CD4-positive, alpha-beta T cell (primary cell): ENCODE data around the gene ZNF583. TPM values are rescaled to one million over a fixed set of nuclear protein-coding genes. Genes with fewer than 3 reads are reported as not detected.
A peak's percentile ranks its signal among the peaks of the same experiment; 100 is the strongest.

Source experiments
- ATAC-seq: fragments of 200-7000 bp; cut with Tn5 transposase; one replicate; pipeline ENCODE4 v1.10.0; 2022; ENCODE audit warnings: mild to moderate bottlenecking; ENCODE audit not compliant: poor library complexity
- CTCF ChIA-PET: fragments of 350-600 bp; sonication (Branson Sonifier 250); formaldehyde crosslinking; loops from one replicate; lab custom pipeline; 2021; ENCODE audit warnings: antibody characterized with exemption, inconsistent platforms; lab: Charles Lee
- POLR2A ChIA-PET: fragments of 350-600 bp; sonication (Branson Sonifier 250); formaldehyde crosslinking; loops from one replicate; lab custom pipeline; 2021; ENCODE audit warnings: antibody characterized with exemption, inconsistent platforms; lab: Charles Lee
- DNase-seq, 14 experiments: peaks; one replicate each; pipeline ENCODE4 v3.0.0-alpha.2; 2013 to 2020; ENCODE audit warnings: mixed read lengths in 2 of 14
- H3K27ac ChIP-seq, 2 donors: one replicate each; pipeline versions ENCODE4 v1.5.1 to v1.7.0; 2013; ENCODE audit warnings: low read length in 2 of 2, low read depth in 1 of 2, mild to moderate bottlenecking in 1 of 2
- H3K27me3 ChIP-seq, 2 experiments: 1 replicate in 1 of 2; 2 replicates in 1 of 2; pipeline versions ENCODE4 v1.6.1 to v1.7.0; 2013; ENCODE audit warnings: low read length in 2 of 2, control low read depth in 1 of 2, mild to moderate bottlenecking in 1 of 2, moderate library complexity in 1 of 2; ENCODE audit not compliant: insufficient read depth in 2 of 2, control insufficient read depth in 1 of 2
- H3K36me3 ChIP-seq: one replicate; pipeline ENCODE4 v1.6.1; 2013; ENCODE audit warnings: low read length, control low read depth; ENCODE audit not compliant: insufficient read depth
- H3K4me1 ChIP-seq: one replicate; pipeline ENCODE4 v1.6.1; 2013; ENCODE audit warnings: low read length, control low read depth; ENCODE audit not compliant: insufficient read depth
- H3K4me3 ChIP-seq: one replicate; pipeline ENCODE4 v1.5.1; 2013; ENCODE audit warnings: mild to moderate bottlenecking, low read length, moderate library complexity
- H3K9me3 ChIP-seq, 2 experiments: 1 replicate in 1 of 2; 2 replicates in 1 of 2; pipeline versions ENCODE4 v1.6.1 to v1.7.0; 2013; ENCODE audit warnings: low read length in 2 of 2, mild to moderate bottlenecking in 2 of 2, control low read depth in 1 of 2, moderate library complexity in 1 of 2; ENCODE audit not compliant: control insufficient read depth in 1 of 2, insufficient read depth in 1 of 2
- H3K27ac Mint-ChIP-seq: one replicate; pipeline ENCODE4 v1.8.0; 2020; ENCODE audit warnings: mixed read lengths
- H3K27me3 Mint-ChIP-seq: one replicate; pipeline ENCODE4 v1.8.0; 2021; ENCODE audit warnings: mixed read lengths
- H3K36me3 Mint-ChIP-seq: one replicate; pipeline ENCODE4 v1.8.0; 2021; ENCODE audit warnings: low read depth, mixed read lengths
- H3K4me1 Mint-ChIP-seq: one replicate; pipeline ENCODE4 v1.8.0; 2021; ENCODE audit warnings: low read depth, mixed read lengths
- H3K4me3 Mint-ChIP-seq: one replicate; pipeline ENCODE4 v1.8.0; 2020; ENCODE audit warnings: mild to moderate bottlenecking, mixed read lengths
- H3K9me3 Mint-ChIP-seq: one replicate; pipeline ENCODE4 v1.8.0; 2020; ENCODE audit warnings: mixed read lengths
- CTCF ChIP-seq: fragments of 200-600 bp; IDR thresholded peaks from one replicate; pipeline ENCODE4 v1.8.0; 2022; ENCODE audit warnings: antibody characterized with exemption, mild to moderate bottlenecking
- intact Hi-C, 2 experiments: fragments of 100-400 bp; cut with DNase I in 1 of 2; cut with micrococcal nuclease in 1 of 2; formaldehyde crosslinking; loops; one replicate each; pipeline versions ENCODE4 v1.15.1 to v1.9.0; 2023 to 2025; cut with DNase I, micrococcal nuclease
- total RNA-seq, 174 experiments: library from RNA in 2 of 174; stranded (reverse) in 2 of 174; gene quantifications; one replicate each; pipeline ENCODE4 v1.2.3 and lab custom pipeline; 2021 to 2026

Gene ZNF583
- total RNA-seq, 2 experiments from 2014 or later, result 0.95 to 1.5 TPM

- ChIA-PET CTCF (interaction anchor here (1.9 kb wide), 1 partner anchor 10 kb away, joined by 5 read pairs; the partner anchor contains the start of gene ZNF582), POLR2A (interaction anchor here (0.6 to 2.1 kb wide), 8 partner anchors 9 to 960 kb away, joined by 3 to 23 read pairs (median 4); partner anchors contain the start of genes TRAPPC2B, ZNF547, ZNF582 and ZNF71)
- Histone ChIP-seq H3K27me3 (no peaks in the 10 kb centered on the region), H3K4me1 (peaks cover 22% of the 10 kb centered on the region), H3K4me3 (peak overlapping the region; percentile 82), H3K27ac (peak overlapping the region; percentile 88 to 96), H3K9me3 (peaks cover 20 to 49% of the 10 kb centered on the region in 2 experiments), H3K36me3 (peaks cover 15% of the 10 kb centered on the region)
- Mint-ChIP-seq H3K27ac (peak overlapping the region; percentile 95), H3K9me3 (peaks cover 20% of the 10 kb centered on the region), H3K36me3 (peaks cover 96% of the 10 kb centered on the region), H3K4me3 (peak overlapping the region; percentile 99), H3K27me3 (no peaks in the 10 kb centered on the region), H3K4me1 (peaks cover 32% of the 10 kb centered on the region)
- intact Hi-C loops, result loop anchor here (1.0 to 10.0 kb wide), 2 partner anchors 10 to 132 kb away; partner anchors contain the start of genes ZFP28 (in 1 of the 2) and ZNF582 (in 1 of the 2)
- no peak for TF ChIP-seq CTCF
- DNase-seq (peak in 2 of 14 experiments; percentile 25 to 26), ATAC-seq (no peak)
Measured at GRCh38 chr19:56403261-56403660, 871 bp upstream of the ZNF583 start.

- CTCF ChIA-PET, result no interaction called here
- Mint-ChIP-seq H3K4me3 (peak overlapping the region; percentile 99), H3K36me3 (peaks cover 96% of the 10 kb centered on the region), H3K27ac (peak overlapping the region; percentile 95), H3K4me1 (peaks cover 32% of the 10 kb centered on the region), H3K9me3 (peaks cover 24% of the 10 kb centered on the region), H3K27me3 (no peaks in the 10 kb centered on the region)
- DNase-seq, result no peak
- no peak for TF ChIP-seq CTCF
- Histone ChIP-seq H3K4me1 (peaks cover 22% of the 10 kb centered on the region), H3K36me3 (peaks cover 29% of the 10 kb centered on the region), H3K27me3 (no peaks in the 10 kb centered on the region), H3K4me3 (peak overlapping the region; percentile 82), H3K27ac (no peak overlapping the region), H3K9me3 (peaks cover 22 to 49% of the 10 kb centered on the region in 2 experiments)
- intact Hi-C loops, result loop anchor here (1.0 to 10.0 kb wide), 4 partner anchors 11 to 188 kb away; partner anchors contain the start of genes ZFP28 (in 1 of the 2) and ZNF582 (in 1 of the 2)
- POLR2A ChIA-PET, result interaction anchor here (0.6 to 2.1 kb wide), 3 partner anchors 11 to 835 kb away, joined by 3 to 23 read pairs (median 3); partner anchors contain the start of genes ZNF582 and ZNF835
- no peak for ATAC-seq
Measured at GRCh38 chr19:56404705-56405056, 549 bp downstream of the ZNF583 start.

- Mint-ChIP-seq H3K9me3 (peaks cover 24% of the 10 kb centered on the region), H3K4me1 (peaks cover 32% of the 10 kb centered on the region), H3K36me3 (peaks cover 96% of the 10 kb centered on the region), H3K27me3 (no peaks in the 10 kb centered on the region), H3K4me3 (peak overlapping the region; percentile 99), H3K27ac (peak overlapping the region; percentile 95)
- TF ChIP-seq CTCF, result no peak
- Histone ChIP-seq H3K27ac (no peak overlapping the region), H3K9me3 (peaks cover 22 to 48% of the 10 kb centered on the region in 2 experiments), H3K4me1 (peaks cover 22% of the 10 kb centered on the region), H3K36me3 (peaks cover 33% of the 10 kb centered on the region), H3K27me3 (no peaks in the 10 kb centered on the region), H3K4me3 (peak overlapping the region; percentile 82)
- CTCF ChIA-PET, result no interaction called here
- intact Hi-C loops, result loop anchor here in 1 of 2 experiments (5.0 to 10.0 kb wide), 2 partner anchors 130 to 187 kb away; partner anchors contain the start of gene ZFP28
- no peak for ATAC-seq
- POLR2A ChIA-PET, result no interaction called here
- no peak for DNase-seq
Measured at GRCh38 chr19:56405062-56405461, 930 bp downstream of the ZNF583 start.
